Activated T-cell treated with anti-CD3 and anti-CD28 coated beads, Interleukin-2, amount 50 U/mL, for 48 hours (primary cell): ENCODE measurements around the gene SLC30A2.

ENCODE experiments used
- DNase-seq, 2 experiments: peaks; one replicate each; pipeline ENCODE4 v3.0.0-alpha.2; 2020

Gene SLC30A2

GRCh38 chr1:26037904-26038303, 8.0 kb downstream of the SLC30A2 start:
- DNase-seq: no peak

GRCh38 chr1:26036756-26037281, 9.1 kb downstream of the SLC30A2 start:
- no peak for DNase-seq

- peak; percentile 91 for DNase-seq
These were observed 9.8 kb downstream of the SLC30A2 start for GRCh38 chr1:26035959-26036755.

- DNase-seq: peak; percentile 93 to 94
These were observed 10.5 kb downstream of the SLC30A2 start for GRCh38 chr1:26035203-26035958.

GRCh38 chr1:26034504-26035202, 11.3 kb downstream of the SLC30A2 start:
- DNase-seq: peak in 1 of 2 experiments; percentile 36

- no peak for DNase-seq
These were observed 13.1 kb downstream of the SLC30A2 start for GRCh38 chr1:26032656-26033357.

GRCh38 chr1:26031611-26032220, 14.2 kb downstream of the SLC30A2 start:
- DNase-seq: no peak

- no peak for DNase-seq
These were observed 14.7 kb downstream of the SLC30A2 start for GRCh38 chr1:26031196-26031595.

GRCh38 chr1:26029864-26030481, 15.9 kb downstream of the SLC30A2 start:
- no peak for DNase-seq

- no peak for DNase-seq
These were observed 16.7 kb downstream of the SLC30A2 start for GRCh38 chr1:26029054-26029863.

GRCh38 chr1:26028490-26028980, 17.4 kb downstream of the SLC30A2 start:
- no peak for DNase-seq

GRCh38 chr1:26027716-26028489, 18.0 kb downstream of the SLC30A2 start:
- DNase-seq: no peak

GRCh38 chr1:26025517-26025916, 20.4 kb downstream of the SLC30A2 start:
- no peak for DNase-seq

- no peak for DNase-seq
These were observed 20.9 kb downstream of the SLC30A2 start for GRCh38 chr1:26025060-26025459.

GRCh38 chr1:26023826-26024225, 22.1 kb downstream of the SLC30A2 start:
- no peak for DNase-seq

- no peak for DNase-seq
These were observed 22.9 kb downstream of the SLC30A2 start for GRCh38 chr1:26023009-26023408.

- no peak for DNase-seq
These were observed 23.5 kb downstream of the SLC30A2 start for GRCh38 chr1:26022404-26022779.

GRCh38 chr1:26021647-26022403, 24.1 kb downstream of the SLC30A2 start, which contains the start of gene EXTL1:
Gene EXTL1 (plus strand): TSS chr1:26021775. CDS start chr1:26022647, 872 bp downstream.
- DNase-seq: no peak
